Common myeloid progenitor, CD34-positive (primary cell): ENCODE measurements around the gene P2RY6.

Experiments used
- CTCF ChIA-PET: fragments of 350-600 bp; sonication (Branson Sonifier 250); formaldehyde crosslinking; loops from one replicate; lab custom pipeline; 2021; ENCODE audit warnings: antibody characterized with exemption; lab: Charles Lee
- POLR2A ChIA-PET: fragments of 350-600 bp; sonication (Branson Sonifier 250); formaldehyde crosslinking; loops from one replicate; lab custom pipeline; 2021; ENCODE audit warnings: antibody characterized with exemption; lab: Charles Lee
- DNase-seq, 3 donors: peaks; one replicate each; pipeline versions ENCODE4 v3.0.0 to v3.0.0-alpha.2; 2013
- H3K27ac ChIP-seq, 2 experiments: 1 replicate in 1 of 2; 2 replicates in 1 of 2; pipeline ENCODE4 v1.7.0; 2013; ENCODE audit warnings: inconsistent platforms in 2 of 2, low read length in 2 of 2, mild to moderate bottlenecking in 2 of 2, low read depth in 1 of 2, moderate library complexity in 1 of 2; ENCODE audit not compliant: severe bottlenecking in 2 of 2, insufficient read depth in 1 of 2, poor library complexity in 1 of 2
- H3K27me3 ChIP-seq, 5 experiments: replicated peaks in 2 of 5; 1 replicate in 3 of 5; 2 replicates in 2 of 5; pipeline versions ENCODE4 v1.6.1 to v1.7.0; 2013; ENCODE audit warnings: low read length in 4 of 5, mild to moderate bottlenecking in 2 of 5, moderate library complexity in 2 of 5, inconsistent platforms in 1 of 5; ENCODE audit not compliant: insufficient read depth in 5 of 5, control insufficient read depth in 4 of 5
- H3K36me3 ChIP-seq, 4 experiments: 1 replicate in 2 of 4; 2 replicates in 2 of 4; pipeline versions ENCODE4 v1.6.1 to v1.7.0; 2013; ENCODE audit warnings: low read length in 3 of 4, control low read depth in 1 of 4, mild to moderate bottlenecking in 1 of 4; ENCODE audit not compliant: control insufficient read depth in 4 of 4, insufficient read depth in 4 of 4
- H3K4me1 ChIP-seq, 4 experiments: 1 replicate in 3 of 4; 2 replicates in 1 of 4; pipeline versions ENCODE4 v1.6.1 to v1.7.1; 2013; ENCODE audit warnings: low read length in 3 of 4, mild to moderate bottlenecking in 3 of 4, control low read depth in 1 of 4, inconsistent platforms in 1 of 4, moderate library complexity in 1 of 4; ENCODE audit not compliant: control insufficient read depth in 4 of 4, insufficient read depth in 4 of 4; ENCODE audit errors: control extremely low read depth in 1 of 4
- H3K4me3 ChIP-seq, 7 experiments: 1 replicate in 4 of 7; 2 replicates in 3 of 7; pipeline versions ENCODE4 v1.5.1 to v1.7.0; 2013; ENCODE audit warnings: mild to moderate bottlenecking in 7 of 7, low read length in 6 of 7, moderate library complexity in 6 of 7, inconsistent platforms in 2 of 7, low read depth in 2 of 7, control low read depth in 1 of 7; ENCODE audit not compliant: insufficient read depth in 4 of 7, control insufficient read depth in 1 of 7; ENCODE audit errors: extremely low read depth in 1 of 7
- H3K9me3 ChIP-seq, 5 experiments: 1 replicate in 4 of 5; 2 replicates in 1 of 5; pipeline versions ENCODE4 v1.6.1 to v1.7.1; 2013; ENCODE audit warnings: low read length in 4 of 5, mild to moderate bottlenecking in 2 of 5, inconsistent platforms in 1 of 5, low read depth in 1 of 5, moderate library complexity in 1 of 5; ENCODE audit not compliant: control insufficient read depth in 4 of 5, insufficient read depth in 2 of 5; ENCODE audit errors: control extremely low read depth in 1 of 5
- WGBS: methylation state at CpG from one replicate; pipeline ENCODE4 v1.1.5; 2013; ENCODE audit not compliant: insufficient coverage; 5-methylcytosine and 5-hydroxymethylcytosine counted together

The P2RY6 gene

DNA sequence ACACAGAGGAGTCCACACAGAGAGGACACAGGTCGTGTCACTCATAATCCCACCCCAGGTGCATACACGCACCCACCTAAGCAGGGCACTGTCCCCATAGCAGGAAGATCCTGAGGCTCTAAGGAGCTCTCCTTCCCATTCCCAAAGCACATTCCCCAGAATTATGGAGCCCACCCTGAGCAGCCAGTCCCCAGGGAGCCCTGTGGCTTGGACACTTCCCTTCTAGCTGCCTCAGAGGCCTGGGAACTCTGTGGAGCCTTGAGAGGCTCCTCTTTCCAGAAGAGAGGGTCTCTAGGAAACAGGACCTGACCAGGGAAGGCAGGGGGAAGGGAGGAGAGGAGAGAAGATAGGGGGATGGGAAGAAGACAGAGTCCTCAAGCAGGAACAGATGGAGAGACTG, 65.7 kb downstream of the P2RY6 start:
- WGBS, result 100% methylated on average over 1 of the region's 2 CpGs
- H3K4me3 ChIP-seq, result no peak overlapping the region
- no peak for DNase-seq
- no peaks in the 10 kb centered on the region for H3K9me3 ChIP-seq
- peaks cover 0 to 28% (median 26%) of the 10 kb centered on the region in 4 experiments for H3K4me1 ChIP-seq
- no peak overlapping the region for H3K27ac ChIP-seq
- CTCF ChIA-PET, result interaction anchor here (0.6 to 12.9 kb wide), 12 partner anchors 11 to 497 kb away, joined by 3 to 371 read pairs (median 4); partner anchors contain the start of gene ARHGEF17
- no peaks in the 10 kb centered on the region for H3K27me3 ChIP-seq
- POLR2A ChIA-PET, result interaction anchor here (0.5 to 1.4 kb wide), 3 partner anchors 13 to 136 kb away, joined by 4 to 5 read pairs (median 4); no protein-coding TSS in a partner anchor
- H3K36me3 ChIP-seq, result peaks cover 0 to 12% (median 5%) of the 10 kb centered on the region in 4 experiments

- no peaks in the 10 kb centered on the region for H3K9me3 ChIP-seq
- no peak overlapping the region for H3K27ac ChIP-seq
- H3K27me3 ChIP-seq, result no peaks in the 10 kb centered on the region
- 98% methylated on average over 4 of the region's 4 CpGs for WGBS
- POLR2A ChIA-PET, result interaction anchor here (0.5 kb wide), 1 partner anchor 136 kb away, joined by 4 read pairs; no protein-coding TSS in a partner anchor
- CTCF ChIA-PET, result interaction anchor here (1.0 to 12.9 kb wide), 7 partner anchors 11 to 88 kb away, joined by 3 to 371 read pairs (median 29); partner anchors contain the start of gene ARHGEF17
- H3K36me3 ChIP-seq, result peaks cover 0 to 12% (median 5%) of the 10 kb centered on the region in 4 experiments
- H3K4me1 ChIP-seq, result peaks cover 0 to 23% (median 22%) of the 10 kb centered on the region in 4 experiments
- no peak for DNase-seq
- H3K4me3 ChIP-seq, result no peak overlapping the region
Measured at GRCh38 chr11:73338279-73338678, 66.1 kb downstream of the P2RY6 start.

GRCh38 chr11:73340164-73340563, 68.0 kb downstream of the P2RY6 start:
- WGBS, result 97% methylated on average over 3 of the region's 3 CpGs
- ChIA-PET CTCF (interaction anchor here (1.3 to 12.9 kb wide), 6 partner anchors 11 to 59 kb away, joined by 3 to 371 read pairs (median 7); partner anchors contain the start of gene ARHGEF17), POLR2A (no interaction called here)

GRCh38 chr11:73342633-73343032, 70.5 kb downstream of the P2RY6 start:
- Histone ChIP-seq H3K9me3 (no peaks in the 10 kb centered on the region), H3K4me3 (no peak overlapping the region), H3K4me1 (peaks cover 0 to 9% (median 2%) of the 10 kb centered on the region in 4 experiments), H3K36me3 (peaks cover 0 to 11% (median 8%) of the 10 kb centered on the region in 4 experiments), H3K27me3 (no peaks in the 10 kb centered on the region), H3K27ac (no peak overlapping the region)
- ChIA-PET POLR2A (no interaction called here), CTCF (interaction anchor here (1.3 to 12.9 kb wide), 5 partner anchors 8 to 156 kb away, joined by 3 to 371 read pairs (median 6); partner anchors contain the start of gene ARHGEF17)
- WGBS, result 88% methylated on average over 45 of the region's 54 CpGs
- DNase-seq, result no peak

More at GRCh38 chr11:73340164-73340563, 68.0 kb downstream of the P2RY6 start:
- no peaks in the 10 kb centered on the region for H3K9me3 ChIP-seq
- H3K27me3 ChIP-seq, result no peaks in the 10 kb centered on the region
- peaks cover 0 to 12% (median 6%) of the 10 kb centered on the region in 4 experiments for H3K36me3 ChIP-seq
- peaks cover 0 to 11% (median 7%) of the 10 kb centered on the region in 4 experiments for H3K4me1 ChIP-seq
- H3K27ac ChIP-seq, result no peak overlapping the region
- no peak for DNase-seq
- H3K4me3 ChIP-seq, result no peak overlapping the region

GRCh38 chr11:73343076-73343873, 71.1 kb downstream of the P2RY6 start:
- CTCF ChIA-PET, result interaction anchor here (1.0 to 12.9 kb wide), 5 partner anchors 8 to 120 kb away, joined by 3 to 371 read pairs (median 5); partner anchors contain the start of gene ARHGEF17
- Histone ChIP-seq H3K4me1 (peaks cover 0 to 9% (median 2%) of the 10 kb centered on the region in 4 experiments), H3K36me3 (peaks cover 0 to 17% (median 8%) of the 10 kb centered on the region in 4 experiments), H3K27ac (no peak overlapping the region), H3K4me3 (no peak overlapping the region), H3K9me3 (no peaks in the 10 kb centered on the region), H3K27me3 (no peaks in the 10 kb centered on the region)
- POLR2A ChIA-PET, result interaction anchor here (1.0 kb wide), 1 partner anchor 7 kb away, joined by 3 read pairs; no protein-coding TSS in a partner anchor
- no peak for DNase-seq
- WGBS, result 95% methylated on average over 33 of the region's 40 CpGs

- H3K4me3 ChIP-seq, result no peak overlapping the region
- 72% methylated on average over 8 of the region's 20 CpGs for WGBS
- ChIA-PET CTCF (interaction anchor here (0.6 to 12.9 kb wide), 13 partner anchors 8 to 316 kb away, joined by 3 to 371 read pairs (median 3); partner anchors contain the start of gene ARHGEF17), POLR2A (interaction anchor here (1.0 kb wide), 1 partner anchor 8 kb away, joined by 3 read pairs; no protein-coding TSS in a partner anchor)
- no peaks in the 10 kb centered on the region for H3K27me3 ChIP-seq
- no peaks in the 10 kb centered on the region for H3K9me3 ChIP-seq
- DNase-seq, result no peak
- no peak overlapping the region for H3K27ac ChIP-seq
- peaks cover 0 to 23% (median 10%) of the 10 kb centered on the region in 4 experiments for H3K36me3 ChIP-seq
- peaks cover 0 to 9% (median 2%) of the 10 kb centered on the region in 4 experiments for H3K4me1 ChIP-seq
Measured at GRCh38 chr11:73344191-73344607, 72.1 kb downstream of the P2RY6 start.
